ENCODE data around the gene MLLT3. TPM values are rescaled to one million over a fixed set of nuclear protein-coding genes. Genes with fewer than 3 reads are reported as not detected.

Gene MLLT3
- total RNA-seq, 1 experiment from 2014 or later = 7.0 TPM

- no peak for TF ChIP-seq STAT6 (CRISPR knock-in tag; conservative IDR thresholded peaks at IDR 0.05; ENCODE audit: low read depth)
- no peak for TF ChIP-seq ZBTB21 (CRISPR knock-in tag; IDR thresholded peaks at IDR 0.05; ENCODE audit: borderline replicate concordance)
- no peak for TF ChIP-seq ZNF512 (CRISPR knock-in tag; IDR thresholded peaks at IDR 0.05; ENCODE audit: borderline replicate concordance)
- no peak for TF ChIP-seq E2F5 (CRISPR knock-in tag; IDR thresholded peaks at IDR 0.05)
- no peak for TF ChIP-seq CDX4 (CRISPR knock-in tag; IDR thresholded peaks at IDR 0.05; ENCODE audit: borderline replicate concordance)
- no peak for TF ChIP-seq SP1 (CRISPR knock-in tag; conservative IDR thresholded peaks at IDR 0.05)
Observed at GRCh38 chr9:20333991-20334390, 288.3 kb downstream of the MLLT3 start (continued).

- ATAC-seq (no peak), DNase-seq (ENCODE audit: low spot score) (no peak)
- Mint-ChIP-seq H3K27me3 (ENCODE audit: low read depth) (no peaks in the 10 kb centered on the region), H3K36me3 (0 out of 2 replicates have a peak, but pooled peaks cover 7% of the 10 kb centered on the region), H3K4me3 (no peak overlapping the region), H3K4me1 (no peaks in the 10 kb centered on the region), H3K27ac (no peak overlapping the region), H3K9me3 (peaks cover 23% of the 10 kb centered on the region)
- TF ChIP-seq ZNF317 (CRISPR knock-in tag; IDR thresholded peaks at IDR 0.05; ENCODE audit: borderline replicate concordance, low read depth) (no peak), ZNF512 (CRISPR knock-in tag; IDR thresholded peaks at IDR 0.05; ENCODE audit: borderline replicate concordance) (no peak), ZNF423 (CRISPR knock-in tag; IDR thresholded peaks at IDR 0.05) (no peak), FOXP4 (CRISPR knock-in tag; IDR thresholded peaks at IDR 0.05) (no peak), IRF2 (CRISPR knock-in tag; IDR thresholded peaks at IDR 0.05; ENCODE audit: borderline replicate concordance, low read depth) (no peak), KAT7 (CRISPR knock-in tag; IDR thresholded peaks at IDR 0.05; ENCODE audit: borderline replicate concordance) (no peak), ETV6 (CRISPR knock-in tag; IDR thresholded peaks at IDR 0.05) (no peak), ZNF396 (CRISPR knock-in tag; IDR thresholded peaks at IDR 0.05; ENCODE audit: borderline replicate concordance) (no peak), TP53 (CRISPR knock-in tag; IDR thresholded peaks at IDR 0.05) (no peak)
- ChIA-PET CTCF (no interaction called here), POLR2A (no interaction called here)
Observed at GRCh38 chr9:20331095-20331685, 291.1 kb downstream of the MLLT3 start.
